Measurements from ENCODE around the gene NAT9.

NAT9 gene

GRCh38 chr17:74804683-74805082, 28.5 kb upstream of the NAT9 start:
- no peak for DNase-seq

DNA sequence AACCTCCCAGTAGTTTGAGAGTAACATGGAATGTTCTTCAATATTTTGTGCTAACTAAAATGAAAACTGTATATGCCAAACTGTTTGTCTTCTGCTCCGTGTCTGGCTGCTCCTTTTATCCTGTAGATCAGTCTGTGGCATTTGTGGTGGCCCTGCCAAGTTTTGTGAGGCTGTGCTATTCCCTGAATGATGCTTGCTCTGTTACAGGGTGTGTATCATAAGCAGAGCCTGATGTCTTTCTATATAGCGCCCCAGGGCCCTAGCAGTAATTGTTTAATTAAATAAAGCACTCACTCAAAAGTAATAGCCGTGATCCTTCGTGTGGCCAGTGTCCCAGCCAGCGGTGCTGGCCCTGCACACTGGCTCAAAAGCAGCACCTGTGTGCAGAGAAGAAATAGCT, 27.8 kb upstream of the NAT9 start:
- no peak for DNase-seq

GRCh38 chr17:74803388-74803930, 27.3 kb upstream of the NAT9 start:
- DNase-seq = no peak

DNA sequence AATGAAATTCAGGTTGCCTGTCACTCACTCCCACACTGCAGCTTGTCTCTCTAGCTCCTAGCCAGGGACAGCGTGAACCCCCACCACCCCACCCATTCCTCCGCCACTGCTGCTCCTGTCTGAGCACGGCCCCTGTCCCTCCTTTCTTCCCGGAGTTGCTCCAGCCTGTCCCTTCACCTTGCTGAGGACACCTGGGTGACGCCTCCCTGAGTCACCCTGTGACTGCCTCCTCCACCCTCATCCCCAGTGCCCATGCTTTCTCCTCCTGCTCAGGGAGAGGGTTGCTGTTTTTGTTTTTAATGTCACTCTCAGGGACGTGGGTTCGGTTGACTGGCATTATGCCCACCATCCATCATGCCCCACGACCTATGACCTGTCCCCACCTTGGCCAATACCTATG, 25.8 kb upstream of the NAT9 start:
- no peak for DNase-seq

- DNase-seq = no peak
Observed at GRCh38 chr17:74800531-74800930, 24.4 kb upstream of the NAT9 start.

DNA sequence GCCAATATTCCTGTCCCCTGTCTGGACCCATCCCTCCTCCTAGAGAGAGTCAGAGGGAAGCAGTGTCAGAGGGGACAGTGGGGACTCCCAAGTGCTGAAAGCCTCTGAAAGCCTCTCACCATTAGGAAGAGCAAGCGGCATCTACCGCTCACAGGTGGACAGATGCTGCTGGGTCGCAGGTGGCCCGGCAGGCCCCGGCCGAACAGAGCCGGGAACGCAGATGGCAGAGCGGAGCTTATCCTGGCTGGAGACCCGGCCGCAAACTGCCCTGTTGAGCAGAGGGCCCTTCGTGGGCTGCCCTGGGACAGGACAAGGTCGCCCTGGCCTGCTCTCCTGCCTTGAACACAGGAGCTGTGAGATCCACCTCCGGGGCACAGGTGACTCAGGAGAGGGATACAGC, 23.0 kb upstream of the NAT9 start:
- no peak for DNase-seq

DNA sequence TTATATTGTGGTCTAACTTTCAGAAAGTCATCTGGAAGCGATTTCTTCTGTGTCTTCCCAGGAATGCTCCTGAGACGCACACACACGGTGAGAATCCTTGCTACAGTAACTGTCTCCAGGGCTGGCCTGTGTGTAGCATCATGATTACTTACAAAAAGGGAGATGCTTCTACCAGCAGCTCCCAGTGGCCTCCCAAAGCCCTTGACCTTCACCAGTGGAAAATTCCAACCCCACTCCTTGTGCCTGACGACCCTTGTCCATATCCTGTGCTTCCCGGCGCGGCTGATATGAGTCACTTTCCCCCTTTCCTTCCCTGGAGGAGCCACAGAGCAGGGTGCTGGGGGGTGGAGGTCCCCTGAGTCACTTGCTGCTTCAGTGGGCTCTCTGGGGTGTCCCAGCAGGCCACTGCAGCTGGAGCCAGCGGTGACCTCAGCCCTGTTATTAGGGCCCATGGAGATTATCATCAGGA, 22.1 kb upstream of the NAT9 start:
- no peak for DNase-seq

GRCh38 chr17:74797824-74798223, 21.7 kb upstream of the NAT9 start:
- no peak for DNase-seq

GRCh38 chr17:74796866-74797265, 20.7 kb upstream of the NAT9 start:
- no peak for DNase-seq

DNA sequence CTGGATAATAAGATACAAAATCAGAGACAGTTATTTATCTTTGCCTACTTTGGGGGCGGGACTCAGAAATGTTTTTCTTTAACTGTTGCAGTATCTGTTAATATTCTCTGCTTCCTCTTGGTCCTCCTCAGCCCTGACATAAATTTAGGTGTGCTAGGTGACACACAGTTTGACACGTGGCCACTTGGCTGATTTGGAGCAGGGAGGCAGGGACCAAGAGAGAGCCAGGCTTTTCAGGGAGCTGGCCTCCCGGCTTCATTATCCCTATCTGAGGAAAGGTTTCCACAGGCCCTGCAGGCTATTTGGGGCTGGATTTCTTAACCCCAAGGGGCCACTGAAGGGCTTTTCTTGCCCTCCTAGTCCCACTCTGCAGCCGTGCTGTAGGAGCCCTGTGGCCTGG, 20.1 kb upstream of the NAT9 start:
- no peak for DNase-seq

DNA sequence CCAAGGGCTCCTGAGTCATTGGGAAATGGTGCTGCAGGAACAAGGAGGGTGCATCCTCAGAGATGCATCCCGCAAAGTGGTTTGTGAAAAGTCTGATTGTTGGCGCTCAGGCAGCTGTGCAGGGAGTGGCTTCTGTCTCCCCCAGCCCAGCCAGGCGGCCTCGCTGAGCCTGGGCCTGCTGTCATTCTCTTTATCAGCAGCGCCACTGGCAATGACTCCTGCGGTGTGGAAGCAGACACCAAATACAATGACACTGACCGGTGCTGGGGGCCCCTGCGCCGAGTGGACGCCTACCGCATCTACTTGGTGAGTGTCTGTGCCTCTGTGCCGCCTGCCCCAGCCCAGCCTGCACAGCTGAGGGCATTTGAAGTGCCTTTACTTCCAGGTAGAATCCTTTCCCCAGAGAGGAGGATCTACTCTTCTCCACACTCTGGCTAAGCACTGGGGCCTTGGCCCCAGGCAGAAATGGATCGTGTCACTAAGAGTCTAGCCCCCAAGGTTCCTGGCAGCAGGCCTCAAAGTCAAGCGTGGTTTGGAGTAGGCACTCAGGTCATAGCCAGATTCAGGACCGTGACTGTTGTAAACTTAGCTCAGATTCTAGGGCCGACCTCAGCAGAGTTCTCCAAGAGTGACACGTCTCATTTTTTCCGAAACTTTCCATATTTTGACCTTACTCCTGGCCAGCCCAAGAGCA, 19.3 kb upstream of the NAT9 start:
- no peak for DNase-seq

DNA sequence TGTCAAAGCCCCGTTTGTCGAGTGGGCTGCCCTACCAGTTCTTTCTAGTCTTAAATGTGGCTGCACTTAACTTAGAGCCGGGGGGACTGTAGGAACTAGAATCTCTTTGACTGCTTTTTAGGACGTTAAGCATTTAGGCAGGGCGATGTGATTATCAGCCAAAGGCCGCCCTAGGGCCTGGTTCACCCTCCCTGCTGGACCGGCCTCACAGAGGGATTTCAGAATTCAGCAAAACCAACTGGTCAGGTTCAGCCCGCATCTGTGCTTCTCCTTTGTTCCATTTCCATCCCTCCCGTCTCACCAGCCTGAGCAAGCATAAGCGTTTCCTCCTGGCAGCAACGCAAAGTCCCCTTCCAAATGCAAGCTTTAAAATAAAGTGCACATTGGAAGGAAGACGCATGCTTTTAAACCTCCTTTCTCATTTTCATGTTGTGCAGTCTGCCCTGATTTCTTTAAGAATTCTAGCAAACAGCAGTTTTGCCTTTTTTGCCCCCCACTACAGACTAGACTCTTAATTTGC, 16.5 kb upstream of the NAT9 start:
- DNase-seq = no peak

DNA sequence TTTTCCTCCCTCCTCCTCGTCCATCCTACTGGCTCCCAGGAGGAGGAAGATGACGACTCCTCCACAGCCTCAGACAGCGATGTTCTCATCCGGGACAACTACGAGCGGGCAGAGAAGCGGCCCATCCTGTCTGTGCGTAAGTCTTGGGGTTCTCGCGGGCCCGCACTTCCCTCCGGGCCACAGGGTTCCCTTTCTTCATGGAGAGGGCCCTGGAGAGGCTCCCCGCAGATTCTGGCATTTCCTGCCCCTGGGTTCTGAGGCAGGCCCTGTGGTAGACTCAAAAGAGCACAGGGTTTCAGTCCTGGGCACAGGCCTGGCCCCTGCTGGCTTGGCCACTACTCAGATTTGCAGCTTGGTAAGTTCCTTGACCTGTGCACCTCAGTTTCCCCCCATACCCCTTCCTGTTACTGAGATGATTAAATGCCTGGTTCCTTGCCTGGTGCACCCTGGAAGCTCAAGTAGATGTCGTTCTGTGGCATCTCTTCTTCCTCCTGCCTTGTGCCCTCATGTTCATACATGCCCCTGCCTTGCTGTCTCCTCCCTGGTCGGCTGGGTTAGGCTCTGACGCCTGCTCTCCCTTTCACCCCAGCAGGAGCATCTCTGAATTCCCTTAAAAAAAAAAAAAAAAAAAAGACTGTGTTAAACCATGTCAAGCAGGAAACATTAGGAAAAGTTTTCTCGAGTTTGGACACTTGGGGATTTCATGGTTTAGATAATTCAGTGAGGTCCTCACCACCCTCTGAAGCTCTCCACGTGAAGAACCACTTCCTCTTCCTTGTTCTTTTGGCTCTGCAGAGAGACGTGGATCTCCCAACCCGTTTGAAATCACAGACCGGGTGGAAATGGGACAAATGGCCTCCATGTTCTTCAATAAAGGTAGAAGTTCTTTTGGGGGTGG, 14.3 kb upstream of the NAT9 start:
- no peak for DNase-seq

DNA sequence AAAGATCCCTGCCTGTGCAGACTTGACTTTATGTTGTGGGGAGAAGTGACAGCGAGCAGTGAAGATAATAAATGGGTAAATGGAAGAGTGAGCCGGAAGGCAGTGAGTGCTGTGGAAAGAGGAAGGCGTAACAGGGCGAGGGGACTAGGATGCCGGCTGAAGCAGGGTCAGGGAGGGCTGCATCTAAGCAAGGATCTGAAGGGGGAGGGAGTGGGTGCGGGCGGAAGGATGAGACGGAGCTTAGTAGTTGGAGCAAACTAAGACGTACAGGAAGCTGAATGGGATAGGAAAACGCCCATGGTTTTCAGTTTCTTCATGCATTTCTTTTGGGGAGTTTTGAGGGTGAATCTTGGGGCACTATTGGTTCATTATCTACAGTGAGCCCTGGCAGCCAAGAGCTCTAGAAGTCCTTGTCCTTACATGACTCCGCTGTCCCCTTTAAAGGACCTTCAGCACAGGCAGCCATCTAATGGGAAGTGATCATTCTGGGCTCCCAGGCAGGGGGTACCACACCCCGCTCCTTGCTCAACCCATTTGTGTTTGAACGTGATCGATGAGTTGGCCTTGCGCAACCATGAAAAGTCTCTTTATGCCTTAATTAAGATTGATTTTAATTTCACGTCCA, 10.4 kb upstream of the NAT9 start:
- no peak for DNase-seq

DNA sequence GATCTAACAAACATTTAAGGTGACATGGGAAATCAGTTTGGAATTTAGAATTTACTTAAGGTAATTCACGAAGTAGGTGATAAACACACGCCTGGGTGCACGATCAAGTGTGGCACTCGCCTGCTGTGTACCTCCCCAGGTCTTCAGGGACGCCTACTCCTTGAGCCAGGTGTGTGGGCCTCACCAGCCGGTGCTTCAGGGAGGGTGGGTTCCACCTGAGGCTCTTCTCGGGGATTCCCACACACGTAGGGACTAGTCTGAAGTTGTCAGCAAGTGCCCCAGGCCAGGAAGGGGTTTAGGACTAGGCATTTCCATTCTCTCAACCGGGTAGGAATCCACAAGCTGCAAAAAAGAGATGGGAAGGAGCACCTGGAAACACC, 9.8 kb upstream of the NAT9 start:
- DNase-seq = no peak

GRCh38 chr17:74785096-74785980, 9.2 kb upstream of the NAT9 start:
- DNase-seq = no peak

GRCh38 chr17:74784125-74784810, 8.1 kb upstream of the NAT9 start:
- DNase-seq = no peak

DNA sequence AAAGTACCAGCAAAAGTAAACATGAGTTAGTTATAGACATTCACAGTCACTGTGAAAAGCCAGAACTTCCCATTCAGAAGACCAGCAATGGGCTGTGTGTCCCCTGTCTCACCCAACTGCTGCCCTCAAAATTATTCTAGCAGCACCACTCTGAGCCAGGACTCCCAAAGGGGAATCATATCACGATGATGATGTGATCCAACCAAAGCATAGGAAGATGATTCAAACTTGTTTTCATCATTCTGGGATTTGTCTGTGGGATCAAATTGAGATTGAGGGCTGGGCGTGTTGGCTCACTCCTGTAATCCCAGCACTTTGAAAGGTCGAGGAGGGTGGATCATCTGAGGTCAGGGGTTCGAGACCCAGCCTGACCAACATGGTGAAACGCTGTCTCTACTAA, 6.4 kb upstream of the NAT9 start:
- no peak for DNase-seq

- DNase-seq = no peak
Observed at GRCh38 chr17:74780443-74781238, 4.5 kb upstream of the NAT9 start.

- peak; percentile 51 for DNase-seq
Observed at GRCh38 chr17:74779948-74780400, 3.8 kb upstream of the NAT9 start.

DNA sequence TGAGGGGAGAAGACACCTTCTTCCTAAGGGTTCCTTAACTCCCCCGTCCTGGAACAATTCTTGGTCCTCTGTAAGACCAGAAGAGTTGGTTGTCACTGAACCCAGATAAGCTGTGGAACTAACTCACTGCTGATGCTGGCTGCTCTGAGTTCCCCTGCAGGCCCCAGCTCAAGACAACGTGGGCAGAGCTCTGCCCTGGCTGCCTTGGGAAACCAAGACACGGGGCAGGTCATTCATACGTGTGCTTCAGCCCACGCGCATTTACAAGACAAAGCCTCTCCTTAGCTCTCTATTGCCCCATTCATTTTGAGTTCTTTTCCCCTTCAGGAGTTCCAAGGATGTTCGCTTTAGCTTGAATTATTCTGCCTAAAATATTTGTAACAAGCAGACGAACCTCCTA, 3.4 kb upstream of the NAT9 start:
- no peak for DNase-seq

Measured in effector CD4-positive, alpha-beta T cell (primary cell).